H9 (cell line): Measurements from ENCODE around the gene TRAF3. TPM values are rescaled to one million over a fixed set of nuclear protein-coding genes. Genes with fewer than 3 reads are reported as not detected.

ENCODE experiments used
- DNase-seq: peaks from one replicate; pipeline ENCODE4 v3.0.0-alpha.2; 2017
- H2AFZ ChIP-seq: one replicate; pipeline ENCODE4 v1.6.1; 2013; ENCODE audit warnings: mild to moderate bottlenecking, low read length, control low read depth, moderate library complexity
- H2AK5ac ChIP-seq: 2 replicates; pipeline ENCODE4 v1.6.1; 2013; ENCODE audit warnings: low read length, control low read depth, mixed read lengths; ENCODE audit not compliant: insufficient read length
- H2BK120ac ChIP-seq: one replicate; pipeline ENCODE4 v1.6.1; 2013; ENCODE audit warnings: low read depth, mild to moderate bottlenecking, low read length, control low read depth, inconsistent platforms; ENCODE audit not compliant: poor library complexity, severe bottlenecking
- H2BK12ac ChIP-seq: 2 replicates; pipeline ENCODE4 v1.6.1; 2013; ENCODE audit warnings: low read length, control low read depth, mixed read lengths, low read depth; ENCODE audit not compliant: insufficient read length
- H2BK15ac ChIP-seq: 2 replicates; pipeline ENCODE4 v1.6.1; 2013; ENCODE audit warnings: low read depth, low read length, control low read depth
- H2BK20ac ChIP-seq: one replicate; pipeline ENCODE4 v1.6.1; 2013; ENCODE audit warnings: low read depth, mild to moderate bottlenecking, low read length, control low read depth, inconsistent platforms; ENCODE audit not compliant: poor library complexity, severe bottlenecking
- H2BK5ac ChIP-seq: 2 replicates; pipeline ENCODE4 v1.6.1; 2013; ENCODE audit warnings: low read length, control low read depth, mixed read lengths; ENCODE audit not compliant: insufficient read length
- H3K14ac ChIP-seq: 2 replicates; pipeline ENCODE4 v1.6.1; 2013; ENCODE audit warnings: low read length, control low read depth; ENCODE audit not compliant: insufficient read depth
- H3K18ac ChIP-seq: 2 replicates; pipeline ENCODE4 v1.6.1; 2013; ENCODE audit warnings: low read depth, mild to moderate bottlenecking, mixed read lengths, low read length, control low read depth; ENCODE audit not compliant: insufficient read length
- H3K23ac ChIP-seq: 2 replicates; pipeline ENCODE4 v1.6.1; 2013; ENCODE audit warnings: low read length, control low read depth, mixed read lengths, low read depth; ENCODE audit not compliant: insufficient read length
- H3K23me2 ChIP-seq: 2 replicates; pipeline ENCODE4 v1.6.1; 2013; ENCODE audit warnings: low read depth, mild to moderate bottlenecking, mixed read lengths, low read length, control low read depth; ENCODE audit not compliant: insufficient read length, poor library complexity, severe bottlenecking
- H3K27ac ChIP-seq: 2 replicates; pipeline ENCODE4 v1.5.1; 2013; ENCODE audit warnings: low read length, control low read depth, mixed read lengths, low read depth; ENCODE audit not compliant: insufficient read length
- H3K27me3 ChIP-seq: 2 replicates; pipeline ENCODE4 v1.6.1; 2013; ENCODE audit warnings: low read length, control low read depth, inconsistent platforms; ENCODE audit not compliant: insufficient read depth
- H3K4ac ChIP-seq: 2 replicates; pipeline ENCODE4 v1.6.1; 2013; ENCODE audit warnings: low read depth, mild to moderate bottlenecking, control low read depth, inconsistent platforms, low read length, moderate library complexity
- H3K4me1 ChIP-seq: 2 replicates; pipeline ENCODE4 v1.6.1; 2013; ENCODE audit warnings: low read length, control low read depth, inconsistent platforms; ENCODE audit not compliant: insufficient read depth
- H3K4me2 ChIP-seq: 2 replicates; pipeline ENCODE4 v1.6.1; 2013; ENCODE audit warnings: low read length, control low read depth, mixed read lengths; ENCODE audit not compliant: insufficient read length, insufficient read depth
- H3K56ac ChIP-seq: 2 replicates; pipeline ENCODE4 v1.6.1; 2013; ENCODE audit warnings: low read depth, mild to moderate bottlenecking, mixed read lengths, low read length, control low read depth; ENCODE audit not compliant: insufficient read length
- H3K79me1 ChIP-seq: 2 replicates; pipeline ENCODE4 v1.6.1; 2013; ENCODE audit warnings: low read depth, mild to moderate bottlenecking, moderate library complexity, low read length, control low read depth, inconsistent platforms; ENCODE audit not compliant: insufficient read depth, poor library complexity, severe bottlenecking
- H3K79me2 ChIP-seq: 2 replicates; pipeline ENCODE4 v1.6.1; 2013; ENCODE audit warnings: low read length, control low read depth, inconsistent platforms; ENCODE audit not compliant: insufficient read depth
- H3K9ac ChIP-seq: 2 replicates; pipeline ENCODE4 v1.6.1; 2013; ENCODE audit warnings: low read length, control low read depth, mixed read lengths; ENCODE audit not compliant: insufficient read length; ENCODE audit errors: extremely low read depth
- H3K9me3 ChIP-seq: one replicate; pipeline ENCODE4 v1.6.1; 2013; ENCODE audit warnings: low read depth, low read length, inconsistent platforms; ENCODE audit not compliant: control insufficient read depth
- H3T11ph ChIP-seq: one replicate; pipeline ENCODE4 v1.6.1; 2013; ENCODE audit warnings: mild to moderate bottlenecking, low read length, control low read depth, inconsistent platforms
- H4K20me1 ChIP-seq: one replicate; pipeline ENCODE4 v1.6.1; 2013; ENCODE audit not compliant: control insufficient read depth, insufficient read length, insufficient read depth
- H4K5ac ChIP-seq: 2 replicates; pipeline ENCODE4 v1.6.1; 2013; ENCODE audit warnings: low read depth, mild to moderate bottlenecking, mixed read lengths, low read length, control low read depth; ENCODE audit not compliant: insufficient read length
- H4K8ac ChIP-seq: replicated peaks from 2 replicates; pipeline ENCODE4 v1.6.1; 2013; ENCODE audit warnings: low read length, control low read depth, mixed read lengths, low read depth; ENCODE audit not compliant: insufficient read length
- H4K91ac ChIP-seq: 2 replicates; pipeline ENCODE4 v1.6.1; 2013; ENCODE audit warnings: low read depth, mild to moderate bottlenecking, moderate library complexity, mixed read lengths, low read length, control low read depth; ENCODE audit not compliant: insufficient read length
- H3K27ac Mint-ChIP-seq, 3 experiments: 2 replicates in 2 of 3; 3 replicates in 1 of 3; pipeline ENCODE4 v1.8.0; 2020 to 2021; ENCODE audit warnings: mixed read lengths in 3 of 3, mild to moderate bottlenecking in 1 of 3, moderate library complexity in 1 of 3
- H3K27me3 Mint-ChIP-seq: 2 replicates; pipeline ENCODE4 v1.8.0; 2021; ENCODE audit warnings: low read depth, mild to moderate bottlenecking, moderate library complexity, mixed read lengths
- H3K36me3 Mint-ChIP-seq, 3 experiments: 2 replicates in 2 of 3; 3 replicates in 1 of 3; pipeline ENCODE4 v1.8.0; 2020 to 2021; ENCODE audit warnings: low read depth in 3 of 3, mixed read lengths in 3 of 3; ENCODE audit not compliant: insufficient read depth in 1 of 3
- H3K4me1 Mint-ChIP-seq, 2 experiments: 2 replicates each; pipeline ENCODE4 v1.8.0; 2020; ENCODE audit warnings: mixed read lengths in 2 of 2
- H3K4me3 Mint-ChIP-seq, 2 experiments: 2 replicates in 1 of 2; 3 replicates in 1 of 2; pipeline ENCODE4 v1.8.0; 2020 to 2021; ENCODE audit warnings: mild to moderate bottlenecking in 2 of 2, mixed read lengths in 2 of 2, moderate library complexity in 1 of 2
- H3K9me3 Mint-ChIP-seq, 2 experiments: 2 replicates in 1 of 2; 3 replicates in 1 of 2; pipeline ENCODE4 v1.8.0; 2020; ENCODE audit warnings: mild to moderate bottlenecking in 2 of 2, mixed read lengths in 2 of 2, moderate library complexity in 1 of 2
- WGBS: extraction: QIAGEN DNeasy Blood & Tissue Kit; methylation state at CpG from one replicate; pipeline ENCODE4 v1.1.7; 2013; ENCODE audit warnings: missing lambda C conversion rate, low lambda C conversion rate, mixed read lengths; ENCODE audit not compliant: insufficient read length; ENCODE audit errors: extremely low coverage; 5-methylcytosine and 5-hydroxymethylcytosine counted together
- total RNA-seq: library from RNA; stranded (reverse); gene quantifications from 2 replicates; pipeline ENCODE4 v1.2.1, GENCODE V29; 2021
- TF ChIP-seq, protein P1 (sequence below): fragments of 200-600 bp; sonication (generic); conservative IDR thresholded peaks from 3 replicates; pipeline ENCODE4 v1.8.0; 2021; ENCODE audit warnings: antibody characterized with exemption, mild to moderate bottlenecking

The TRAF3 gene
- total RNA-seq, 1 experiment from 2014 or later, result 9.6 TPM

DNA sequence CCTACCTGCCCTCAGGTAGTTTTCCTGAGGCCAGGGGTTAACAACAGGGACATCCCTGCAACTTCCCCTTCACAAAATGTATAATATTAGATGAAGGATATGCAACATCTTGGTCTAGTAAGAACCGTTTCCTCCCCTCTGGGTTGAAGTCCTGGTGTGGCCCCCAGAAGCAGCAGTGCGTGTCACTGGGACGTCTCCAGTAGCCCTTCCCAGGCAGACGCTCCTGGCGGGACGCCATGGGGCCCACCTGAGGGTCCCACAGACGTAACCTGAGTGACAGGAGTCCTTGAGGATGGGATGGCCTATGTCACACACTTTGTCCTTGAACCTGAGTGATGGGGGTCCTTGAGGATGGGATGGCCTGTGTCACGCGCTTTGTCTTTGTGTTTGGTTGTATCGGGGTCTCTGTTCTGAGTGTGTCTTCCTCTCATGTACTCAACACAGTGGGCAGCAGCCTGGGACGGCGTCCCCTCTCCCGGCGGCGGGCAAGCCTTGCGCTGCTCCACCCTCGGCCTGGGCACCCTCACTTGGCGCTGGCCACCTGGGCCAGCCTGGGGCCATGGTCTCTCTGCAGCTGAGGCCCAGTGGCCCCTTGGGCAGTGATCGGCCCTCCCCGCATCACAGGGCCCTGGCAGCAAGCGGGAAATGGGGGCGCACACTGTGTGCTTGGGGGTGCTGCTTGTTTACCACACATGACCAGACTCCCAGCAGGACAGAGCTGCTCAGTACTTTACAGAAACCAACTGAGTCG lies 130.9 kb downstream of the TRAF3 start:
- Histone ChIP-seq H2AK5ac (no peak overlapping the region), H3K23ac (no peak overlapping the region), H4K20me1 (no peaks in the 10 kb centered on the region), H4K91ac (no peak overlapping the region), H3K79me2 (no peaks in the 10 kb centered on the region), H2BK15ac (no peak overlapping the region), H3K4ac (no peak overlapping the region), H4K5ac (no peak overlapping the region), H2BK5ac (no peak overlapping the region), H3K14ac (no peak overlapping the region), H4K8ac (no peak overlapping the region), H3K4me2 (no peak overlapping the region), H3K56ac (no peak overlapping the region), H3K27me3 (no peaks in the 10 kb centered on the region), H2BK12ac (no peak overlapping the region), H3K27ac (no peak overlapping the region), H2BK120ac (no peak overlapping the region), H3K9ac (no peak overlapping the region), H2AFZ (no peak overlapping the region), H3T11ph (no peak overlapping the region), H3K4me1 (no peaks in the 10 kb centered on the region), H3K79me1 (no peaks in the 10 kb centered on the region), H3K9me3 (no peaks in the 10 kb centered on the region), H3K23me2 (no peaks in the 10 kb centered on the region), H2BK20ac (no peak overlapping the region), H3K18ac (no peak overlapping the region)
- no CpG with 5 or more reads among the region's 23 CpGs for WGBS
- H3K9me3 Mint-ChIP-seq, result peaks cover 16 to 17% of the 10 kb centered on the region in 2 experiments
- TF ChIP-seq, protein P1, sequence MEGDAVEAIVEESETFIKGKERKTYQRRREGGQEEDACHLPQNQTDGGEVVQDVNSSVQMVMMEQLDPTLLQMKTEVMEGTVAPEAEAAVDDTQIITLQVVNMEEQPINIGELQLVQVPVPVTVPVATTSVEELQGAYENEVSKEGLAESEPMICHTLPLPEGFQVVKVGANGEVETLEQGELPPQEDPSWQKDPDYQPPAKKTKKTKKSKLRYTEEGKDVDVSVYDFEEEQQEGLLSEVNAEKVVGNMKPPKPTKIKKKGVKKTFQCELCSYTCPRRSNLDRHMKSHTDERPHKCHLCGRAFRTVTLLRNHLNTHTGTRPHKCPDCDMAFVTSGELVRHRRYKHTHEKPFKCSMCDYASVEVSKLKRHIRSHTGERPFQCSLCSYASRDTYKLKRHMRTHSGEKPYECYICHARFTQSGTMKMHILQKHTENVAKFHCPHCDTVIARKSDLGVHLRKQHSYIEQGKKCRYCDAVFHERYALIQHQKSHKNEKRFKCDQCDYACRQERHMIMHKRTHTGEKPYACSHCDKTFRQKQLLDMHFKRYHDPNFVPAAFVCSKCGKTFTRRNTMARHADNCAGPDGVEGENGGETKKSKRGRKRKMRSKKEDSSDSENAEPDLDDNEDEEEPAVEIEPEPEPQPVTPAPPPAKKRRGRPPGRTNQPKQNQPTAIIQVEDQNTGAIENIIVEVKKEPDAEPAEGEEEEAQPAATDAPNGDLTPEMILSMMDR, result no peak
- DNase-seq, result no peak
- no peak overlapping the region for H3K4me3 Mint-ChIP-seq
- H3K4me1 Mint-ChIP-seq, result no peaks in the 10 kb centered on the region; a peak in 1 of 4 replicates
- no peaks in the 10 kb centered on the region for H3K27me3 Mint-ChIP-seq
- peaks cover 25 to 38% (median 34%) of the 10 kb centered on the region in 3 experiments for H3K36me3 Mint-ChIP-seq
- H3K27ac Mint-ChIP-seq, result peak overlapping the region in 2 of 3 experiments; percentile 61 to 62; a peak in 2 of 7 replicates
